HG02588 (cell line): Measurements from ENCODE around the gene KDM2B.
A peak's percentile ranks its signal among the peaks of the same experiment; 100 is the strongest.

Experiments
- ATAC-seq: cut with Tn5 transposase; IDR thresholded peaks from one replicate; pipeline ENCODE4 v1.9.1; 2021; ENCODE audit warnings: mild to moderate bottlenecking, moderate library complexity; ENCODE audit not compliant: unreplicated experiment

The KDM2B gene

GRCh38 chr12:121440768-121441167 is 140.1 kb downstream of the KDM2B start:
- no peak for ATAC-seq

GRCh38 chr12:121439715-121440114 is 141.1 kb downstream of the KDM2B start:
- no peak for ATAC-seq

- ATAC-seq: no peak
Measured at GRCh38 chr12:121438905-121439304, 141.9 kb downstream of the KDM2B start.

- ATAC-seq: no peak
Measured at GRCh38 chr12:121436706-121437105, 144.1 kb downstream of the KDM2B start.

GRCh38 chr12:121432740-121433480 is 147.9 kb downstream of the KDM2B start:
- no peak for ATAC-seq

GRCh38 chr12:121430833-121431415 is 149.9 kb downstream of the KDM2B start:
- no peak for ATAC-seq

- ATAC-seq: no peak
Measured at GRCh38 chr12:121428883-121429282, 151.9 kb downstream of the KDM2B start.

- ATAC-seq: no peak
Measured at GRCh38 chr12:121427556-121428050, 153.2 kb downstream of the KDM2B start.

- ATAC-seq: no peak
Measured at GRCh38 chr12:121424624-121424975, 156.2 kb downstream of the KDM2B start.

GRCh38 chr12:121423682-121424623 is 156.9 kb downstream of the KDM2B start:
- no peak for ATAC-seq

- no peak for ATAC-seq
Measured at GRCh38 chr12:121423253-121423652, 157.6 kb downstream of the KDM2B start.

GRCh38 chr12:121420109-121420508 is 160.7 kb downstream of the KDM2B start:
- ATAC-seq: no peak

GRCh38 chr12:121417847-121418246 is 163.0 kb downstream of the KDM2B start:
- no peak for ATAC-seq

GRCh38 chr12:121413917-121414316 is 166.9 kb downstream of the KDM2B start:
- ATAC-seq: no peak

- no peak for ATAC-seq
Measured at GRCh38 chr12:121405211-121405610, 175.6 kb downstream of the KDM2B start.

- no peak for ATAC-seq
Measured at GRCh38 chr12:121404734-121405133, 176.1 kb downstream of the KDM2B start.

GRCh38 chr12:121403721-121404120 is 177.1 kb downstream of the KDM2B start:
- no peak for ATAC-seq

- ATAC-seq: peak; percentile 34
Measured at GRCh38 chr12:121400332-121401139, 180.3 kb downstream of the KDM2B start.

GRCh38 chr12:121399391-121400331 is 181.2 kb downstream of the KDM2B start, which contains the start of gene RNF34:
RNF34 (plus strand) TSS chr12:121400118; CDS start chr12:121400213, 95 bp downstream.
- ATAC-seq: peak; percentile 92
